ENCODE data around the gene TMEM54. TPM values are rescaled to one million over a fixed set of nuclear protein-coding genes. Genes with fewer than 3 reads are reported as not detected.

TMEM54 gene
- total and polyA plus RNA-seq, 5 donors from 2014 or later = not detected

DNA sequence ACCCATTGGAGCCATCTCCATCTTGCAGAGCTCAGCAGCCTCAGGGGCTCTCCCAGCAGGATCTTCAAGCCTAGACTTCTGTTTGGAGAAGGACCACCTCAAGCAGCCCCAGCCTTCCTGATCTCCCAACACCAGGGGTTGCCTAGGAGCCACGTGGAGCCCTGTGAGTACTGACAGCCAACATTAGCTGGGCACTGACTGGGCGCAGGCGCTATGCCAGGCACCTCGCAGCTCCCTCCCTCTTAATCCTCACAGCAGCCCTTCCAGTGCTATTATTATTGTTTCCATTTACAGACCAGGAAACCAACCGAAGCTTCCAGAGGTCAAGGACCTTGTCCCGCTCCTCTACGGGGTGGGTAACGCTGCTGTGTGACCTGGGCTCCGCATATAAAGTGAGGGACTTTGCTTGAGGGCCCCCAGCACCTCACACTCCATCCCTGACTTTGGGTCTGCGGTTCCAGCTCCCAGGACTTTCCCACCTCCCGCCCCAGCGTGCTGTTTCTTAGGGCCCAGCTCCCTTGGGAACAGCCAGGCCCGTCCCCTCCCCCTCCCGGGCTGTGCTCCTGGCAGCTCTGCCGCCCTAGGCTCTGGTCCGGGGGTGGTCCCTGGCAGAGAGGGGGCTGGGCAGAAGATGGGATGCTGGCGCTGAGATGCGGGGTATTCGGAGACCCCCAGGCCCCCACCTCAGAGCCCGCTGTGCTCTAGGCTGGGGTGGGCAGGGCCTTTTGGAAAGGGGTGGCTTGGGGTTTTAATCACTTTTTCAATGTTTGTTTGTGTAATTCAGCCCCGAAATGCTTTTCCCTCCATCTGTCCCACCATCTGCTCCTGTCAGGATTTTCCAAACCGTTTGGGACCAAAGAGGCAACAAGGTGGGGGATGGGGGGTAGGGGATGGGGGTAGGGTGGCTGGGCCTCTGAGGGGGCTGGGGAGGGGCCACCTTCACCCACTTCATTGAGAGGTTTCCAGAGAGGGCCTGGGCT is 19.0 kb downstream of the TMEM54 start:
- no peak overlapping the region for H3K4me3 Mint-ChIP-seq

DNA sequence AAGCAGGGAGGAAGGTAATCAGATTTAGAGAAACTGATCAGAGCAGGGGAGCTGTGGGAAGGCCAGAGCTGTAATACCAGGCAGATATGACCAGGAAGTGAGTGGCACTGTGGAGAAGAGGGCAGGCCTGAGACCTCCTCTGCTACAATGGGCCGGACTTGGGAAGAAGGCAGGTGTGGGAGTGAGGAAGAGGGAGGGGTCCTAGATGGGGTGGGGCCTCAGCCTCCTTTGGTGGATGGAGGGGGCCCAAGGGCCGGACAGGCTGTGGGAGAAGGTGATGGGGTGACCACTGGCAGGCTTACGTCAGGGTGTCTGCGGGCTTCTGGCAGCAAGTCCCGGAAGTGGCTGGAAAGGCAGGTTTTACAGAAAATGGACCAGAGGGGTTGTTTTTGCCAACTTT is 19.9 kb downstream of the TMEM54 start:
- H3K36me3 ChIP-seq (ENCODE audit: control insufficient read depth, insufficient read depth, low read length) = no peaks in the 10 kb centered on the region
- no peak overlapping the region for H3K4me3 ChIP-seq (ENCODE audit: low read depth, low read length)
- no peaks in the 10 kb centered on the region for H3K9me3 ChIP-seq (ENCODE audit: control insufficient read depth in 2 of 2, low read length in 2 of 2)
- Mint-ChIP-seq H3K27ac (no peak overlapping the region), H3K9me3 (peaks cover 0 to 2% (median 0%) of the 10 kb centered on the region in 7 donors), H3K4me3 (no peak overlapping the region), H3K27me3 (peaks cover 56% of the 10 kb centered on the region), H3K4me1 (peaks cover 0 to 14% (median under 1%) of the 10 kb centered on the region in 4 donors), H3K36me3 (no peaks in the 10 kb centered on the region)
- H3K27me3 ChIP-seq (ENCODE audit: control insufficient read depth, insufficient read depth, low read length) = no peaks in the 10 kb centered on the region
- H3K4me1 ChIP-seq (ENCODE audit: control insufficient read depth, insufficient read depth, low read length, poor library complexity, severe bottlenecking) = no peaks in the 10 kb centered on the region
- DNase-seq (no peak), ATAC-seq (ENCODE audit: low read depth in 2 of 2) (no peak)
- H3K27ac ChIP-seq (ENCODE audit: insufficient read depth, low read length, poor library complexity, severe bottlenecking) = no peak overlapping the region

More for the DNA sequence above, 19.0 kb downstream of the TMEM54 start:
- Mint-ChIP-seq H3K9me3 (peaks cover 0 to 2% (median 0%) of the 10 kb centered on the region in 7 donors), H3K4me1 (peaks cover 0 to 9% (median under 1%) of the 10 kb centered on the region in 4 donors), H3K36me3 (no peaks in the 10 kb centered on the region), H3K27me3 (peaks cover 56% of the 10 kb centered on the region), H3K27ac (no peak overlapping the region)
- no peak overlapping the region for H3K27ac ChIP-seq (ENCODE audit: insufficient read depth, low read length, poor library complexity, severe bottlenecking)
- no peaks in the 10 kb centered on the region for H3K4me1 ChIP-seq (ENCODE audit: control insufficient read depth, insufficient read depth, low read length, poor library complexity, severe bottlenecking)
- no peak for DNase-seq
- H3K9me3 ChIP-seq (ENCODE audit: control insufficient read depth in 2 of 2, low read length in 2 of 2) = no peaks in the 10 kb centered on the region
- no peaks in the 10 kb centered on the region for H3K36me3 ChIP-seq (ENCODE audit: control insufficient read depth, insufficient read depth, low read length)
- H3K4me3 ChIP-seq (ENCODE audit: low read depth, low read length) = no peak overlapping the region
- ATAC-seq (ENCODE audit: low read depth in 2 of 2) = no peak
- H3K27me3 ChIP-seq (ENCODE audit: control insufficient read depth, insufficient read depth, low read length) = peaks cover 2% of the 10 kb centered on the region

DNA sequence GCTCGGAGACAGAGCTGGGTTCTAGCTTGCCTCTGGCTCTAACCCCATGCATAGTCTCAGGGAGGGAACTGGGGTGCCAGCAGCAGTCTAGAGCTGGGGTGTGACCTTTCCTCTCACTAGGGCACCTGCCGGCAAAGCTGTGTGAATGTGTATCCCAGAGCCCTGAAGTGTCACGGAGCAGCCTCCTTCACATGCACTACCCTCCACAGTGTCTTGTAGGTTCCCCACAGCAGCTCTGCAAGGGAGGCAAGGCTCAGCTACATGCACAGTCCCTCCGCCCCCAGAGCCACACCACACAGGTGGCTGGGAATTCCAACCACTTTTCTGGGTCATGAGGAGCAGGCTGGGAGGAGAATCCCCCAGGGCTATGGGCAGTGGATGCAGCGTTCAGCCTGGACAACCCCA is 22.6 kb downstream of the TMEM54 start:
- DNase-seq (no peak), ATAC-seq (ENCODE audit: low read depth in 2 of 2) (no peak)
- H3K4me1 ChIP-seq (ENCODE audit: control insufficient read depth, insufficient read depth, low read length, poor library complexity, severe bottlenecking) = no peaks in the 10 kb centered on the region
- peaks cover 53% of the 10 kb centered on the region for H3K27me3 Mint-ChIP-seq
- no peak overlapping the region for H3K4me3 Mint-ChIP-seq
- no peak overlapping the region for H3K27ac ChIP-seq (ENCODE audit: insufficient read depth, low read length, poor library complexity, severe bottlenecking)
- no peaks in the 10 kb centered on the region for H3K36me3 Mint-ChIP-seq
- H3K36me3 ChIP-seq (ENCODE audit: control insufficient read depth, insufficient read depth, low read length) = no peaks in the 10 kb centered on the region
- H3K4me3 ChIP-seq (ENCODE audit: low read depth, low read length) = no peak overlapping the region
- H3K9me3 Mint-ChIP-seq = no peaks in the 10 kb centered on the region
- H3K27me3 ChIP-seq (ENCODE audit: control insufficient read depth, insufficient read depth, low read length) = peaks cover 9% of the 10 kb centered on the region
- peaks cover 0 to 10% (median 0%) of the 10 kb centered on the region in 4 donors for H3K4me1 Mint-ChIP-seq
- H3K27ac Mint-ChIP-seq = no peak overlapping the region
- H3K9me3 ChIP-seq (ENCODE audit: control insufficient read depth in 2 of 2, low read length in 2 of 2) = no peaks in the 10 kb centered on the region

DNA sequence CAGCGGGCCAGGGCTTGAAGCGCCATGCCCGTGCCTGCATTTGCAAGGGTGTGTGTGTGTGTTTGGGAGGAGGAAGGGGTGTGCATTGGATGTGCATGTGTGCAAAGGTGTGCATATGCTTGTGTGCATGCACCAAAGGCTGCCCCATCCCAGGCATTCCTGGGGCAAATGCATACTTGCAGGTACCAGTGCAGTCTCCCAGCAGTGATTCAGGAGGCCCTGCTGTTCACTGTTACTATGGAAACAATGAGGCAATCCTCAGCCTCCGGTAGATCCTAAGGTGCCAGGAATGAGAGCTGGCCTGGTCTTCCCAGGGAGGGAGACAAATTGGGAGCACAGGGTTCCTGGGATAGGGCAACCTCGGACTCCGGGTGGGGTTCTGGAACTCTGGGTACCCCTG is 23.0 kb downstream of the TMEM54 start:
- no peak overlapping the region for H3K27ac Mint-ChIP-seq

DNA sequence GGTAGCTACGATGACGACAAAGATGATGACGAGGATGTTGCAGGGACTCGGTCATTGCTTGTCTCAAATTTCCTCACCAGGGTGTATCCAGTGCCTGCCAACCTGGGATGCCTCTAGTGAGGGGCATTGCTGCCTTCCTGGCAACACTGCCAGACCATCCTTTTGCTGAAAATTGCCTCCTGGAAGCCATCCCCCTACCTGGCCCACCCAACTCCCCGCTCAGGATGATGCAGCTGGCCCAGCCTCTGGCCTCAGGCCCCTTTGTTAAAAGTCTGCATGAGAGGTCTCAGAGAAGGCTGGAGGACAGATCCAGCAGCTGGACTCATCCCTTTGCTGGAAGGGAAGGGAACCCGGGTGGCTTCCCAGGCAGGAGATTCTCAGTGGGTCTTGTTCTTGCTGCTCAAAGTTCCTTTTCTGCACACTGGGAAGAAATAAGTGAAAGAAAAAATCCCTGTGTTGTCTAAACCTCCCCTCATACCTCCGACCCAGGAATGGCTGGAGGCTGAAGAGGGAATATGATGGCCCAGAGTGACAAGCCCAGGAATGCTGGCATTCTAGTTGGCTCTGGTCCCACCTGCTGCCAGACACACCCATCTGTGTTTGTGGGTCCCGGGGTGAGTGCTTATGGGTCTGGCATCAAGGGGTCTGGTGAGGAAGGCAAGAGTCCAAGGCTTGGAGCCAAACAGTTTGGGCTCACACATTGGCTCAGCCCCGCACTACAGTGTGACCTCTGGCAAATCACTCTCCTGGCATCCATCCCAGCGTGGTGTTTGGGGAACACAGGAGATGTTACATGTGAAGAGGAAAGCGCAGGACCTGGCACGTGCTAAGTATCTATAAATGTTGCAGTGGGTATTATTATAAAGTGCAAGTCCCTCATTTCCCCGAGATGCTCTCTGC is 23.7 kb downstream of the TMEM54 start:
- DNase-seq (no peak), ATAC-seq (ENCODE audit: low read depth in 2 of 2) (no peak)
- Histone ChIP-seq H3K9me3 (ENCODE audit: control insufficient read depth in 2 of 2, low read length in 2 of 2) (no peaks in the 10 kb centered on the region), H3K4me1 (ENCODE audit: control insufficient read depth, insufficient read depth, low read length, poor library complexity, severe bottlenecking) (peaks cover 4% of the 10 kb centered on the region), H3K36me3 (ENCODE audit: control insufficient read depth, insufficient read depth, low read length) (no peaks in the 10 kb centered on the region), H3K4me3 (ENCODE audit: low read depth, low read length) (no peak overlapping the region), H3K27me3 (ENCODE audit: control insufficient read depth, insufficient read depth, low read length) (peaks cover 9% of the 10 kb centered on the region), H3K27ac (ENCODE audit: insufficient read depth, low read length, poor library complexity, severe bottlenecking) (no peak overlapping the region)
- Mint-ChIP-seq H3K27me3 (peaks cover 52% of the 10 kb centered on the region), H3K36me3 (no peaks in the 10 kb centered on the region), H3K9me3 (no peaks in the 10 kb centered on the region), H3K27ac (no peak overlapping the region), H3K4me1 (peaks cover 0 to 13% (median 0%) of the 10 kb centered on the region in 4 donors), H3K4me3 (no peak overlapping the region)

More for the DNA sequence above, 23.0 kb downstream of the TMEM54 start:
- H3K36me3 ChIP-seq (ENCODE audit: control insufficient read depth, insufficient read depth, low read length) = no peaks in the 10 kb centered on the region
- no peak for DNase-seq
- H3K9me3 Mint-ChIP-seq = no peaks in the 10 kb centered on the region
- peaks cover 9% of the 10 kb centered on the region for H3K27me3 ChIP-seq (ENCODE audit: control insufficient read depth, insufficient read depth, low read length)
- H3K27me3 Mint-ChIP-seq = peaks cover 48% of the 10 kb centered on the region
- no peak overlapping the region for H3K4me3 Mint-ChIP-seq
- no peaks in the 10 kb centered on the region for H3K36me3 Mint-ChIP-seq
- H3K4me1 Mint-ChIP-seq = peaks cover 0 to 10% (median 0%) of the 10 kb centered on the region in 4 donors
- H3K9me3 ChIP-seq (ENCODE audit: control insufficient read depth in 2 of 2, low read length in 2 of 2) = no peaks in the 10 kb centered on the region
- ATAC-seq (ENCODE audit: low read depth in 2 of 2) = no peak
- H3K4me3 ChIP-seq (ENCODE audit: low read depth, low read length) = no peak overlapping the region
- H3K27ac ChIP-seq (ENCODE audit: insufficient read depth, low read length, poor library complexity, severe bottlenecking) = no peak overlapping the region
- H3K4me1 ChIP-seq (ENCODE audit: control insufficient read depth, insufficient read depth, low read length, poor library complexity, severe bottlenecking) = no peaks in the 10 kb centered on the region

DNA sequence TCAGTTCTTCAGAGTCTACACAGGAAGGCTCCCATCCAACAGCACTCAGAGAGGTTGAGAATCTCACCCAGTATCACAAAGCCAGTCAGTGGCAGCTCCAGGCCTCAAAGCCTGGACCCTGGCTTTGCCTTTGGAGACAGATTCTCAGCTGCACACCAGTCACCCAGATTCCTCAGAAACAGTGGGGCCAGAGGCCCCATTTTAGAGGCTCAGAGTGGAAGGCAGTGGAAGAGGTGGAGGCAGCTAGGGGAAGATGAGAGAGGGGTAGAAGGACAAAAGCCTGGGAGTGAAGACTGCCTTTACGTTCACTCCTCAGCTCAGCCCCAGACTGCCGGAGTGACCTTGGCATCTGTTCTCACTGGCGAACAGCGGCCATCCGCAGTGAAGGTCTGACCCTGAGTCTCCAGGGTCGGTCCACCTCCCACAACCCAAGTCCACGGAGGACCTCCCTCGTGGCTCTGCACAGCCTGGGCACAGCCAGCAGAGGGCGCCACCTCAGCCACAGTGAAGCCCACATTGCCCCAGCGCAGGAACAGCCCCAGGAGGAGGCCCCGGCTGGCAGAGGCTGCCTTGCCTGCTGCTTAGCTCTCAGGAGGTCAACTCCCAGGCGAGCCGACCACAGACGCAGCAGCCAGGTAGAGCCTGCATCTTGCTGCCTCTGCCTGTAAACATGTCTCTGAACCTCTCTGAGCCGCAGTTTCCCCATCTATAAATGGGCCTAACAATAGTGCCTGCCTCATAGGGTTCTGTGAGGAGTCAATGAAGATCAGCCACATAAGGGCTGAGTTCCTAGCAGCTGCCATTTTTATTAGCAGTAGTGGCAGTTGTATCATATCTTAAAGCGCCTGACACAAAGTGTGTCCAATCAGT is 24.6 kb downstream of the TMEM54 start:
- peaks cover 6% of the 10 kb centered on the region for H3K4me1 ChIP-seq (ENCODE audit: control insufficient read depth, insufficient read depth, low read length, poor library complexity, severe bottlenecking)
- DNase-seq (peak; percentile 27 to 64 (median 37)), ATAC-seq (ENCODE audit: low read depth in 2 of 2) (peak; percentile 38 to 72)
- Mint-ChIP-seq H3K9me3 (no peaks in the 10 kb centered on the region), H3K27ac (peak overlapping the region in 1 of 3 donors; percentile 62), H3K4me3 (no peak overlapping the region), H3K27me3 (peaks cover 52% of the 10 kb centered on the region), H3K4me1 (peaks cover 0 to 19% (median under 1%) of the 10 kb centered on the region in 4 donors), H3K36me3 (no peaks in the 10 kb centered on the region)
- H3K27me3 ChIP-seq (ENCODE audit: control insufficient read depth, insufficient read depth, low read length) = peaks cover 14% of the 10 kb centered on the region
- no peaks in the 10 kb centered on the region for H3K36me3 ChIP-seq (ENCODE audit: control insufficient read depth, insufficient read depth, low read length)
- no peak overlapping the region for H3K4me3 ChIP-seq (ENCODE audit: low read depth, low read length)
- H3K27ac ChIP-seq (ENCODE audit: insufficient read depth, low read length, poor library complexity, severe bottlenecking) = no peak overlapping the region
- H3K9me3 ChIP-seq (ENCODE audit: control insufficient read depth in 2 of 2, low read length in 2 of 2) = no peaks in the 10 kb centered on the region

All from CD4-positive, CD25-positive, alpha-beta regulatory T cell (primary cell).